ENCODE data around the gene ARNT2.

The ARNT2 gene

DNA sequence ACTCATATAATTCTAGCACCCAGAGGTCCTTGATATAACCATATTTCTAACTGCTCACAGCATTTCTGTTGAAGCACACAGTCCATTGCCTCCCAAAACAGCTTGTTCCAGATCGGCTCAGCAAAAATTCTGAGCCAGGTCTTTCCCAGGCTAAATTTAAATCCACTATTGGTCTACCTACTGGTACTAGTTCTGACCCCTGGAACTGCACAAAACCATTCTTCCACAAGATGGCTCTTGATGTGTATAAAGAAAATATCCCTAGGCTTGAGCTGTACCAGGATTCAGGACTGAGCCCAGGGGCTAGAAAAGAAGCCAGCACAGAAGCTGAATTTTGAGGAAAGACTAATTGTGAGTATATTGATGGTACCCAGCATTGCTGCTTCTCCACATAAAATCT lies 215.5 kb downstream of the ARNT2 start:
- FAIRE-seq (no peak), DNase-seq (ENCODE audit: insufficient read length, low spot score) (no peak)
- TF ChIP-seq, protein P1, sequence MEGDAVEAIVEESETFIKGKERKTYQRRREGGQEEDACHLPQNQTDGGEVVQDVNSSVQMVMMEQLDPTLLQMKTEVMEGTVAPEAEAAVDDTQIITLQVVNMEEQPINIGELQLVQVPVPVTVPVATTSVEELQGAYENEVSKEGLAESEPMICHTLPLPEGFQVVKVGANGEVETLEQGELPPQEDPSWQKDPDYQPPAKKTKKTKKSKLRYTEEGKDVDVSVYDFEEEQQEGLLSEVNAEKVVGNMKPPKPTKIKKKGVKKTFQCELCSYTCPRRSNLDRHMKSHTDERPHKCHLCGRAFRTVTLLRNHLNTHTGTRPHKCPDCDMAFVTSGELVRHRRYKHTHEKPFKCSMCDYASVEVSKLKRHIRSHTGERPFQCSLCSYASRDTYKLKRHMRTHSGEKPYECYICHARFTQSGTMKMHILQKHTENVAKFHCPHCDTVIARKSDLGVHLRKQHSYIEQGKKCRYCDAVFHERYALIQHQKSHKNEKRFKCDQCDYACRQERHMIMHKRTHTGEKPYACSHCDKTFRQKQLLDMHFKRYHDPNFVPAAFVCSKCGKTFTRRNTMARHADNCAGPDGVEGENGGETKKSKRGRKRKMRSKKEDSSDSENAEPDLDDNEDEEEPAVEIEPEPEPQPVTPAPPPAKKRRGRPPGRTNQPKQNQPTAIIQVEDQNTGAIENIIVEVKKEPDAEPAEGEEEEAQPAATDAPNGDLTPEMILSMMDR (IDR thresholded peaks at IDR 0.05; ENCODE audit: insufficient read depth, missing control alignments) = no peak

DNA sequence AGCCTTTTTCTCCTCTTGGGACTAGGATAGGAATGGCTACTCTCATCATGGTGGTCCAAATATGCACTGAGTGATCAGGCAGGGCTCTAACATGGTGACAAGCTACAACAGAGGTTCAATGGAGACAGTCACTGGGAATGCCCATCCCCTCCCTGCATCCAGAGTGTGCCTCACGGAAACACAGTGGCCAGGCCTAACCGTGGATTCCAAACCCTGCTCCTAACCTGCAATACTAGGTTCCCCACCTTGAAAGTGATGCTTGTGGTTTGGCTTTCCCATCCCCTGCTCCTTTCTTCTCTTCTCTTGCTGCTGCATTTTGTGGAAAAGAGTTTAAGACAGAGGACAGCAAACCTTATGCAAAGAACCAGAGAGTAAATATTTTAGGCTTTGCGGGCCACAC lies 216.0 kb downstream of the ARNT2 start:
- FAIRE-seq (no peak), DNase-seq (ENCODE audit: insufficient read length, low spot score) (no peak)
- TF ChIP-seq, protein P1 (IDR thresholded peaks at IDR 0.05; ENCODE audit: insufficient read depth, missing control alignments) = no peak

DNA sequence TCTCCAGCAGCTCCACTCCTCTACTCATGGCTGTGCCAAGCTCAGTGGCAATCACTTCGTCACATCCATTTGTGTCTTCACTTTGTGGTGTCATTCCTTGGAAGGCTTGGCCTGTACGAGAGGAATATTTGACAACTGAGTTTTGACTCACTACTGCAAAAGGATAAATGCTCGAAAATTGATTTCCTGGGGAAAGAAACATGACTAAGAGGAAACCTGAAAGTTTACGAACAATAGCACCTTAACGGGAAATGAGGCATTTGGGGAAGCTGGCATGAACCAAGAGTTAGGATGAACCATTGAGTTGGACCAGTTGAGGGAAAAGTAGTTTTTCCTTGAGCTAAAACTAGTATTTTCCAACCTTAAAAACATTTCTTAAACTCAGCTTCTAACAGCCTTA lies 216.7 kb downstream of the ARNT2 start:
- no peak for DNase-seq (ENCODE audit: insufficient read length, low spot score)
- TF ChIP-seq, protein P1 (IDR thresholded peaks at IDR 0.05; ENCODE audit: insufficient read depth, missing control alignments) = no peak
- FAIRE-seq = no peak

DNA sequence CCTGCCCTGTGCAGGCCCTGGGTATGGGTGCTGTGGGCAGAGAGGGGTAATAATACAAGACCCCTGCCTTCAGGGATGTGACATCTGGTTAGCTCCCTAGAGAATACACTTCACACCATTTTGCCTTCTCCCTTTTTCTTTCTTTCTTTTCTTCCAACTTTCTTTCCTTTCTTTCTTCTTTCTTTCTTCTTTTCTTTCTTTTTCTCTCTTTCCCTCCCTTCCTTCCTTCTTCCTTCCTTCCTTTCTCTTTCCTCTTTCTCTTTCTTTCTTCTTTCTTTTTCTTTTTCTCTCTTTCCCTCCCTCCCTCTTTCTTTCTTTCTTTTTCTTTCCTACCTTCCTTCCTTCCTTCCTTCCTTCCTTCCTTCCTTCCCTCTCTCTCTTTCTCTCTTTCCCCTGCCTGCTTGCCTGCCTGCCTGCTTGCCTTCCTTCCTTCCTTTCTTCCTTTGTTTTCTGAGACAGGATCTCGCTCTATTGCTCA lies 222.5 kb downstream of the ARNT2 start:
- DNase-seq (ENCODE audit: insufficient read length, low spot score) (no peak), FAIRE-seq (no peak)
- TF ChIP-seq, protein P1 (IDR thresholded peaks at IDR 0.05; ENCODE audit: insufficient read depth, missing control alignments) = no peak

DNA sequence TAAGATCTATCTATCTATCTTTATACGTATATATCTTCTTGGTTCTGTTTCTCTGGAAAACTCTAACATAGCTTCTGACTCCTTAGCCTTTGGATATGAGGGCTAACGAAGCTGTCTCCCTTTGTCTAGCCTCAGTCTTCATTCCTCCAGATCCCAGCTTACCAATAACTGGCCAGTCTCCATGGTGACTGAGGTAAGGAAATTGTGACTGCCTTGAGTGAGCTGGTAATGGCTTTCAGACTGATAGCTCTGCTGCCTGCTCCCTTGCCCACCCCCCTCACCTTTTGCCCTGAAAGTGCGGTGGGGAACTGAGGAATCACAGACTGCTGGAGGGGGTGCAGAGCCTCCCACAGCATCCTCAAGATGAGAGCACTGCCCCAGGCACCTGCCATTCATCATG lies 225.2 kb downstream of the ARNT2 start:
- DNase-seq (ENCODE audit: insufficient read length, low spot score) = no peak
- FAIRE-seq = no peak
- TF ChIP-seq, protein P1 (IDR thresholded peaks at IDR 0.05; ENCODE audit: insufficient read depth, missing control alignments) = no peak

DNA sequence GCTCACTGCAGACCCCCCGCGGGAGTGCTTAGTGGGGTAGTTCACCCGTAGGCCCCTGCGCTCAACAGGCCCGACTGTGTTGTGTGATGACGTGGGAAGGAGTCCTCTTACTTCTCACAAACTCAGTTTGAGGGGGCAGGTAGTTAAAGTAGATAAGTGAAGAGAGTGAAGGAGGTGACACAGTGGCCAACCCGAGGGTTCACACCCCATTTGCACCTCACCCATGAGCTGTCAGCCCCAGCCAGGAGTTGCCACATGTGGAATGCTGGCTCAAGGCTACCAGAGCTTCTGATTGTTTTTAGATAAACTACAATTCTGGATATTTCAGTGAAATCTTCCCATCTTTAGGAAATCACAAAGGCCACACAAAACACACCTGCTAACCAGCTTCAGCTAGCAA lies 226.8 kb downstream of the ARNT2 start:
- TF ChIP-seq, protein P1 (IDR thresholded peaks at IDR 0.05; ENCODE audit: insufficient read depth, missing control alignments) = no peak
- DNase-seq (ENCODE audit: insufficient read length, low spot score) (no peak), FAIRE-seq (no peak)

DNA sequence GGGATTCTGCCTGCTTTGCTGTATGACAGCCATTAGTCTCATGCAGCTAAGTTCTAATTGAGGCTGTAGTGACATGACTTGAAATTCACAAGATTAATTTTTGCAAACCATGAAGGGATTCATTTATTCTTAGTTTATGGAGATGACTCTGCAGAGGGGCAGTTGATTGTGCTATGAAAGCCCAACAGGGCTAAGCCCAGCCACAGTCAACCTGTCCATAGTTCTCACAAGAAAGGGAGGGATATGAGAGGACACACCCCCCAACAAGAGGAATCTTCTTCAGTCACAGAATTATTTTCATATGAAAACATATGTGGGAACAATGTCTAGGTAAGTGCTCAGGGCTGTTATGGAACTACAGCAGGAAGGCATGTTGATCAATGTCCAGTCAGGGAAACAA lies 229.0 kb downstream of the ARNT2 start:
- FAIRE-seq (no peak), DNase-seq (ENCODE audit: insufficient read length, low spot score) (no peak)
- TF ChIP-seq, protein P1 (IDR thresholded peaks at IDR 0.05; ENCODE audit: insufficient read depth, missing control alignments) = no peak
